Measurements from ENCODE around the gene CYGB.
"Not testable (repeated sequence)": the region's sequence is repeated elsewhere in the genome, so short reads cannot be mapped to it uniquely, and the experiment has no call there.

Gene CYGB

GRCh38 chr17:76567634-76568432 is 30.3 kb upstream of the CYGB start:
- DNase-seq (ENCODE audit: low spot score), result no peak

DNA sequence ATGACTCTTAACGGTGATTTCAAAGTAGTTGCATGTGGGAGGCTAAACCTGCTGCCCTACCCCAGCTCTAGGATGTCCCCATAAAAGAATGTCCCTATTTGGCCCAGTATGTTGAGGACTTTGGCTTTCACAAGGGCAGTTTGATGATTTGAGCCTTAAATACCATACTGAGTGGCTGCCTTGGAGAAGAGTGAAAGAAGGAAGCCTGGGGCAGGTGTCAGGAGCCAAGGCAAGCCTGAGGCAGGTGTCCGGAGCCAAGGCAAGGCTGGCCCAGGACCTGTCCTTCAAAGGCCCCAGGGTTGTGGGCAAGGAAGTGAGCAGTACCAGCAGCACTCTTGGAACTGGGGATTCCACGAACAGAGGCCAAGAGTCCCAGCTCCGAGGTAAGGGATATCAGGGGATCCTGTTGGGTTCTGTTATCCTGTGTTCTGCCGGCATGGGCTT is 29.5 kb upstream of the CYGB start:
- no peak for DNase-seq (ENCODE audit: low spot score)

GRCh38 chr17:76566613-76566943 is 29.1 kb upstream of the CYGB start:
- no peak for DNase-seq (ENCODE audit: low spot score)

GRCh38 chr17:76565728-76566612 is 28.5 kb upstream of the CYGB start:
- no peak for DNase-seq (ENCODE audit: low spot score)

- DNase-seq (ENCODE audit: low spot score), result not testable (repeated sequence)
Measured at GRCh38 chr17:76564991-76565727, 27.6 kb upstream of the CYGB start.

DNA sequence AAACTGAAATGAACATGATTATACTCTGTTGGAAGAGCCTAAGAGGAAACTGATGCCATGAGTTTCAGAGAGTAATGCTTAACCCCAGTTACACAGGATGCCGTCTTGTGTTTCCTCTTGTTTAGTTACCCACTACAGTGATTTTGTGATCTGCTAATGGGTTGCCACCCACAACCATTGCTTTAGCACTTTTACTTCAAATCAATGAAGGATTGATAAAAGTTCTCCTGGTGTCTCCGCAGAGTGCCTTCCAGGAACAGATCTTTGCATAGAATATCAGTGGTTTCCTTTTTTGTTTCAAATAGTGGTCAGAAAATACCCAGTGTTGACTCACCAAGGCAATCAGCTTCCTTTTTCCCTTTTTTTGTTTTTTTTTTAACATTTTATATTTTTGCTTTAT is 25.9 kb upstream of the CYGB start:
- DNase-seq (ENCODE audit: low spot score), result not testable (repeated sequence)

GRCh38 chr17:76562734-76563148 is 25.2 kb upstream of the CYGB start:
- DNase-seq (ENCODE audit: low spot score), result no peak

GRCh38 chr17:76561799-76562268 is 24.3 kb upstream of the CYGB start:
- DNase-seq (ENCODE audit: low spot score), result no peak

- DNase-seq (ENCODE audit: low spot score), result no peak
Measured at GRCh38 chr17:76561332-76561731, 23.8 kb upstream of the CYGB start.

DNA sequence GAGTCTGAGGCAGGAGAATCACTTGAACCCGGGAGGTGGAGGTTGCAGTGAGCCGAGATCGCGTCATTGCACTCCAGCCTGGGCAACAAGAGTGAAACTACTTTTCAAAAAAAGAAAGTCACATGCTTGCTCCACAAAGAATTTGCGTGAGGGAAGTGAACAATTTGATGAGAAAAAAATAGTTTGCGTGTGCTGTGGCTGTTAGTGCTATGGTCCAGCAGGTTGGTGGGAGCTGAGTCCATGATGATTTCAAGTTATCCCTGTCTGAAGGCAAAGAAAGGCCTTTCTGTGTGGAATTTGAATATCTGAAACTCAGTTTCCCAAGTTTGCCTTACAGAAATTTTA is 23.3 kb upstream of the CYGB start:
- DNase-seq (ENCODE audit: low spot score), result no peak

GRCh38 chr17:76560036-76560876 is 22.7 kb upstream of the CYGB start:
- DNase-seq (ENCODE audit: low spot score), result no peak

DNA sequence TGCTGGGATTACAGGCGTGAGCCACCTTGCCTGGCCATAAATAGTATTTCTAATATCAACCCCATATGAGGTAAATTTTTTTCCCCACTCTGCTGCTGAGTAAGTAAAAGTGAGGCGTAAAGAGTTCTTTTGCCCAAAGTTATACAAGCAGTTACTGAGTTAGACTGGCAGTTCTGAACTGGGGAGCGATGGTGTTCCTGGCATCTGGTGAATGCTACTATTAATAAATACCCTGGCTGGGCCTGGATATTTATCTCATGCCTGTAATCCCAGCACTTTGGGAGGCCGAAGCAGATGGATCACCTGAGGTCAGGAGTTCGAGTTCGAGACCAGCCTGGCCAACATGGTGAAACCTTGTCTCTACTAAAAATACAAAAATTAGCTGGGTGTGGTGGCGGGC is 22.0 kb upstream of the CYGB start:
- DNase-seq (ENCODE audit: low spot score), result not testable (repeated sequence)

GRCh38 chr17:76558198-76559095 is 20.9 kb upstream of the CYGB start:
- no peak for DNase-seq (ENCODE audit: low spot score)

- peak; percentile 55 for DNase-seq (ENCODE audit: low spot score)
Measured at GRCh38 chr17:76557368-76558197, 20.1 kb upstream of the CYGB start.

DNA sequence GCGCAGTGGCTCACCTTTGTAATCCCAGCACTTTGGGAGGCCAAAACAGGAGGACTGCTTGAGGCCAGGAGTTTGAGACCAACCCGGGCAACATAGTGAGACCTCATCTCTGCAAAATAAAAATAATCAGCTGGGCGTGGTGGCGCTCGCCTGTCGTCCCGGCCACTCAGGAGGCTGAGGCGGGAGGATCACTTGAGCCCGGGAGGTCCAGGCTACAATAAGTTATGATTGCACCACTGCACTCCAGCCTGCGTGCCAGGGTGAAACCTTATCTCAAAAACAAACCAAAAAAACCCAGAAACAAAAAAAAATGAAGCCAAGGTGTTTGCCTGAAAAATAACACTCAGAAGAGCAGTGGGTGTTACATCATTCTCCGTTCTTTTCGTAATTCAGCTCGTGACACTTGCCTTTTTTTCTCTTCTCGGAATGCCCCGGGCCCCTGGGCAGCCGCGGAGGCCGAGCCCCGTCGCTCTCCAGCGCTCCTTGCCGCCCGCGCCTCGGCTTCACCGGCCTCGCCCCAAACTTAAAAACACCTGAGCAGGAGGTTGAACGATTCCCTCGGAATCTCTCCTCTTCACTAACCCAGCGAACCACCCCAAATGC is 19.4 kb upstream of the CYGB start:
- no peak for DNase-seq (ENCODE audit: low spot score)

GRCh38 chr17:76554131-76554530 is 16.6 kb upstream of the CYGB start:
- no peak for DNase-seq (ENCODE audit: low spot score)

DNA sequence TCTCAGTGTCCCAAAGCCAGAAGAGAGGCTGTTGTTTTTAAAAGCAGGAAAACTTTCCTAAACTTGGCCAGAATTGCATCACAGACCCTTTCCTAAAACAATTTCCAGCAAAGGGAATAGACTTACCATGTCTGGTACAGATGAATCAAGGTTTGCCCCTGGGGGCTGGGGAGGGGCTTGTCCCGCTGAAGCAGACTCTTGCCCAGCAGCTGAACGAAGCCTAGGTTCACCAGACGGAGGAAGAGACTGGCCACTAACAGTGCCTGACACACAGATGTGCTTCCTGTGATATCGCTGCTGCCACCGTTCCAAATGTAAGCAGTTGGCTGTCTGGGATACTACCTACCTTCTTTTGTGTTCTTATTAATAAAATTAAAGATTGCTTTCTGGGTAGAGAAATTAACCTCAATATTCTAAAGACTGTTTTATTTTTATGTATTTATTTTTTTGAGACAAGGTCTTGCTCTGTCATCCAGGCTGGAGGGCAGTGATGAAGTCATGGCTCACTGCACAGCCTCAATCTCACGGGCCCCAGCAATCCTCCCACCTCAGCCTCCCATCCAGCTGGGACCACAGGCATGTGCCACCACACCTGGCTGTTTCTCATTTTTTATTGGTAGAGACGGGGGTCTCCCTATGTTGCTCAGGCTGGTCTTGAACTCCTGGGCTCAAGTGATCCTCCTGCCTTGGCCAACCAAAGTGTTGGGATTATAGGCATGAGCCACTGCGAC is 15.8 kb upstream of the CYGB start:
- no peak for DNase-seq (ENCODE audit: low spot score)

GRCh38 chr17:76551685-76552084 is 14.2 kb upstream of the CYGB start:
- no peak for DNase-seq (ENCODE audit: low spot score)

Data from HuH-7.5 (cell line).